ENCODE data around the gene ACOXL.

Gene ACOXL

DNA sequence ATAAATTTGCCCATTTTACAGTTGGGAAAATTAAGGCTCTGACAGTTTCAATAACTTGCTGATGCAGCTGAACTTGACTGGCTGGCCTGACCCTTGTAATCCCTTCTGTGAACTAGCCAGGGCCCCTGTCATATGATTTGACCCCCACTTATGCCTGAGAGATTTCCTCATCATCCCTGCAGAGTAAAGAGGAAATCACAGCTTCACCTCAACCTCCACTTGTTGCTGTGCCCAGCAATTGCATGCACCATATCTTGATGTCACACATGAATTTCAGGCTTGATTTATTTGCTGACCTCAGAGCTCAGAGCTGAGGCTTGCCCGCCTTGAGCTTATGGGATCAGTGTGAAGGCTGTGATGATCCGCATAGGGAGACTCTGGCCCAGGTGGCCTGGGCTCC is 108.1 kb downstream of the ACOXL start:
- Histone ChIP-seq H3F3A (ENCODE audit: control insufficient read depth, insufficient read depth) (no peaks in the 10 kb centered on the region), H4K20me1 (ENCODE audit: control insufficient read depth, insufficient read depth, low read depth, low read length) (no peaks in the 10 kb centered on the region), H3K9me2 (replicated peaks; ENCODE audit: control insufficient read depth, low read length) (no peaks in the 10 kb centered on the region), H3K36me3 (ENCODE audit: control insufficient read depth, low read length) (no peaks in the 10 kb centered on the region), H3K27ac (ENCODE audit: low read depth, low read length) (no peak overlapping the region), H3K4me1 (ENCODE audit: control insufficient read depth, low read length) (no peaks in the 10 kb centered on the region), H3K27me3 (ENCODE audit: control insufficient read depth, low read length) (peaks cover 22% of the 10 kb centered on the region), H3K4me3 (ENCODE audit: low read length) (no peak overlapping the region), H3K9me3 (ENCODE audit: control insufficient read depth, insufficient read depth, low read length) (no peaks in the 10 kb centered on the region), H3K4me2 (ENCODE audit: low read length) (no peak overlapping the region), H3K79me2 (ENCODE audit: control insufficient read depth, low read length) (no peaks in the 10 kb centered on the region)
- no peak for TF ChIP-seq EZH2phosphoT487 (IDR thresholded peaks at IDR 0.05; ENCODE audit: borderline replicate concordance, low read length)
- TF ChIP-seq, protein P1, sequence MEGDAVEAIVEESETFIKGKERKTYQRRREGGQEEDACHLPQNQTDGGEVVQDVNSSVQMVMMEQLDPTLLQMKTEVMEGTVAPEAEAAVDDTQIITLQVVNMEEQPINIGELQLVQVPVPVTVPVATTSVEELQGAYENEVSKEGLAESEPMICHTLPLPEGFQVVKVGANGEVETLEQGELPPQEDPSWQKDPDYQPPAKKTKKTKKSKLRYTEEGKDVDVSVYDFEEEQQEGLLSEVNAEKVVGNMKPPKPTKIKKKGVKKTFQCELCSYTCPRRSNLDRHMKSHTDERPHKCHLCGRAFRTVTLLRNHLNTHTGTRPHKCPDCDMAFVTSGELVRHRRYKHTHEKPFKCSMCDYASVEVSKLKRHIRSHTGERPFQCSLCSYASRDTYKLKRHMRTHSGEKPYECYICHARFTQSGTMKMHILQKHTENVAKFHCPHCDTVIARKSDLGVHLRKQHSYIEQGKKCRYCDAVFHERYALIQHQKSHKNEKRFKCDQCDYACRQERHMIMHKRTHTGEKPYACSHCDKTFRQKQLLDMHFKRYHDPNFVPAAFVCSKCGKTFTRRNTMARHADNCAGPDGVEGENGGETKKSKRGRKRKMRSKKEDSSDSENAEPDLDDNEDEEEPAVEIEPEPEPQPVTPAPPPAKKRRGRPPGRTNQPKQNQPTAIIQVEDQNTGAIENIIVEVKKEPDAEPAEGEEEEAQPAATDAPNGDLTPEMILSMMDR (IDR thresholded peaks at IDR 0.05; ENCODE audit: low read depth, low read length, poor library complexity, severe bottlenecking), result no peak

DNA sequence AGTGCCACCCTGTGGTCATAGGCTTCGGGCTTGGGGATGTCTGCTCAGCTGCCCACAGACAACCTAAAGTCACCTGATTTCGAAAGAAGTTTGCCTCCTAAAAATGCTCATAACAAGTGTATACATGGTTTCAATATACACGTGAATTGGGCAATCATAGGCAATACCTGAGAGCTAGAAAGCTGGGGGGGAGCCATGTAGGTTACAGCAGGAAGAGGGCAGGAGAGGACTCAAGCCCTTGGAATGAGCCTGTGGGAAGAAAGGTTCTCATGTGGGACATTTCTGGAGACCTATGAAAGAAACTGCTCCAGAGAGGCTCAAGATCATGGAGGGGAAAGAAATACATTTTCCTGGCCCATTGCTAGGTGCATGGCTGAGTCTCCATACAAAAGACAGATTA is 109.7 kb downstream of the ACOXL start:
- Histone ChIP-seq H3K4me1 (ENCODE audit: control insufficient read depth, low read length) (peaks cover 5% of the 10 kb centered on the region; the same call in 1 of the 2 replicates), H4K20me1 (ENCODE audit: control insufficient read depth, insufficient read depth, low read depth, low read length) (no peaks in the 10 kb centered on the region), H3K9me3 (ENCODE audit: control insufficient read depth, insufficient read depth, low read length) (no peaks in the 10 kb centered on the region), H3K27me3 (ENCODE audit: control insufficient read depth, low read length) (peaks cover 22% of the 10 kb centered on the region), H3K36me3 (ENCODE audit: control insufficient read depth, low read length) (no peaks in the 10 kb centered on the region), H3K27ac (ENCODE audit: low read depth, low read length) (no peak overlapping the region), H3K4me2 (ENCODE audit: low read length) (no peak overlapping the region), H3K79me2 (ENCODE audit: control insufficient read depth, low read length) (no peaks in the 10 kb centered on the region), H3K9me2 (replicated peaks; ENCODE audit: control insufficient read depth, low read length) (no peaks in the 10 kb centered on the region), H3F3A (ENCODE audit: control insufficient read depth, insufficient read depth) (no peaks in the 10 kb centered on the region), H3K4me3 (ENCODE audit: low read length) (no peak overlapping the region)
- no peak for TF ChIP-seq EZH2phosphoT487 (IDR thresholded peaks at IDR 0.05; ENCODE audit: borderline replicate concordance, low read length)
- TF ChIP-seq, protein P1 (IDR thresholded peaks at IDR 0.05; ENCODE audit: low read depth, low read length, poor library complexity, severe bottlenecking), result no peak

DNA sequence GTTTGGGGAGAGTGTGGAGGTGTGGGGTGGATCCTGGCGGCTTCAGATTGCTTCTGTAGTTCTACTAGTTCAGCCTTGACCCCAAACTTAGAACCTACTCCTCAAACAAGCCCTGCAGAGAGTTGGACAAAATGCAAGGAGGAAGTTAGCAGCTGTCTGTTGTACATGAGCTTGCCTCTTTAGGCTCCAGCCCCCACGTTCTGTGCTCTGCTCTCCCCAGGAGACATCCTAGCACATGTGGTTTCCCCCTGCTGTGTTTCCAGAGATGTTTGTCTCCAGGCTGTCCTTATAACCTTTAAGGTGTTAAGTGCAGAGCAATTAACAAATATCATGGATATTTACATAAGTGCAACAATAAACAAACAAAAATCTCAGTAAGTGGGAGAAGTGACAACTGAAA is 111.1 kb downstream of the ACOXL start:
- TF ChIP-seq, protein P1 (IDR thresholded peaks at IDR 0.05; ENCODE audit: low read depth, low read length, poor library complexity, severe bottlenecking), result no peak
- no peak for TF ChIP-seq EZH2phosphoT487 (IDR thresholded peaks at IDR 0.05; ENCODE audit: borderline replicate concordance, low read length)
- no peaks in the 10 kb centered on the region for H3K36me3 ChIP-seq (ENCODE audit: control insufficient read depth, low read length)
- H3K27ac ChIP-seq (ENCODE audit: low read depth, low read length), result no peak overlapping the region
- H3K9me2 ChIP-seq (replicated peaks; ENCODE audit: control insufficient read depth, low read length), result no peaks in the 10 kb centered on the region
- peaks cover 22% of the 10 kb centered on the region for H3K27me3 ChIP-seq (ENCODE audit: control insufficient read depth, low read length)
- H3F3A ChIP-seq (ENCODE audit: control insufficient read depth, insufficient read depth), result no peaks in the 10 kb centered on the region
- peaks cover 6% of the 10 kb centered on the region; the same call in 1 of the 2 replicates for H3K4me1 ChIP-seq (ENCODE audit: control insufficient read depth, low read length)
- no peak overlapping the region for H3K4me3 ChIP-seq (ENCODE audit: low read length)
- H3K79me2 ChIP-seq (ENCODE audit: control insufficient read depth, low read length), result no peaks in the 10 kb centered on the region
- H3K4me2 ChIP-seq (ENCODE audit: low read length), result no peak overlapping the region
- H4K20me1 ChIP-seq (ENCODE audit: control insufficient read depth, insufficient read depth, low read depth, low read length), result no peaks in the 10 kb centered on the region
- no peaks in the 10 kb centered on the region for H3K9me3 ChIP-seq (ENCODE audit: control insufficient read depth, insufficient read depth, low read length)
